Breast epithelium (tissue), 4 donors: ENCODE data around the gene KRT79. TPM values are rescaled to one million over a fixed set of nuclear protein-coding genes. Genes with fewer than 3 reads are reported as not detected.
A peak's percentile ranks its signal among the peaks of the same experiment; 100 is the strongest.

Experiments
- DNase-seq, 2 donors: peaks; one replicate each; pipeline ENCODE4 v3.0.0-alpha.2; 2019; ENCODE audit warnings: low spot score in 2 of 2
- H3K27ac ChIP-seq, 2 donors: fragments of 200-600 bp; sonication (generic) in 1 of 2; one replicate each; pipeline ENCODE4 v1.5.1; 2016 to 2019; ENCODE audit warnings: mild to moderate bottlenecking in 1 of 2
- H3K27me3 ChIP-seq, 2 donors: fragments of 200-600 bp; sonication (generic) in 1 of 2; one replicate each; pipeline versions ENCODE4 v1.5.1 to v1.6.0; 2017 to 2019; ENCODE audit warnings: control low read depth in 1 of 2, mild to moderate bottlenecking in 1 of 2
- H3K36me3 ChIP-seq: fragments of 200-600 bp; one replicate; pipeline ENCODE4 v1.5.1; 2019
- H3K4me1 ChIP-seq, 2 donors: fragments of 200-600 bp; sonication (generic); one replicate each; pipeline ENCODE4 v1.5.1; 2016 to 2019; ENCODE audit warnings: control low read depth in 1 of 2
- H3K4me3 ChIP-seq, 3 donors: fragments of 200-600 bp; sonication (generic); 1 replicate in 2 of 3; 2 replicates in 1 of 3; pipeline ENCODE4 v1.5.1; 2016 to 2019; ENCODE audit warnings: mild to moderate bottlenecking in 3 of 3, moderate library complexity in 2 of 3
- H3K9me3 ChIP-seq, 2 donors: fragments of 200-600 bp; sonication (generic) in 1 of 2; one replicate each; pipeline ENCODE4 v1.5.1; 2016 to 2019; ENCODE audit warnings: control low read depth in 1 of 2
- CTCF ChIP-seq, 3 donors: fragments of 450-650 bp; IDR thresholded peaks; one replicate each; pipeline ENCODE4 v1.5.1; 2016 to 2017; ENCODE audit warnings: antibody characterized with exemption in 3 of 3, mild to moderate bottlenecking in 3 of 3, moderate library complexity in 3 of 3
- POLR2A ChIP-seq: fragments of 450-650 bp; IDR thresholded peaks from one replicate; pipeline ENCODE4 v1.6.1; 2016; ENCODE audit warnings: antibody characterized with exemption, mild to moderate bottlenecking, moderate library complexity
- POLR2AphosphoS5 ChIP-seq, 3 donors: sonication (generic); formaldehyde crosslinking; IDR thresholded peaks; one replicate each; pipeline ENCODE4 v1.6.1; 2017; ENCODE audit warnings: antibody characterized with exemption in 3 of 3
- intact Hi-C: fragments of 100-400 bp; cut with DNase I; formaldehyde crosslinking; loops from one replicate; pipeline ENCODE4 v1.15.1; 2023; ENCODE audit warnings: low total_unique reads
- total RNA-seq, 3 donors: library from RNA; depleted of rRNA; stranded (reverse); fragments of >200 nt; gene quantifications; one replicate each; pipeline ENCODE4 v1.1.0, GENCODE V29; 2016

Gene KRT79
- total RNA-seq, 3 donors from 2014 or later, result 0.48 to 1.3 TPM; not detected in 1

- peak in 1 of 2 donors; percentile 59 for DNase-seq
- Histone ChIP-seq H3K27ac (peak overlapping the region; percentile 95 to 98), H3K27me3 (no peaks in the 10 kb centered on the region), H3K9me3 (no peaks in the 10 kb centered on the region), H3K4me3 (no peak overlapping the region), H3K4me1 (peaks cover 4 to 19% of the 10 kb centered on the region in 2 donors), H3K36me3 (no peaks in the 10 kb centered on the region)
- TF ChIP-seq POLR2A (no peak), CTCF (IDR thresholded peaks at IDR 0.05) (no peak), POLR2AphosphoS5 (IDR thresholded peaks at IDR 0.05) (no peak)
- intact Hi-C loops, result loop anchor here (5.0 to 10.0 kb wide), 2 partner anchors 507 to 724 kb away; partner anchors contain the start of gene KRT85
Measured at GRCh38 chr12:52871291-52872039, 37.4 kb upstream of the KRT79 start.

DNA sequence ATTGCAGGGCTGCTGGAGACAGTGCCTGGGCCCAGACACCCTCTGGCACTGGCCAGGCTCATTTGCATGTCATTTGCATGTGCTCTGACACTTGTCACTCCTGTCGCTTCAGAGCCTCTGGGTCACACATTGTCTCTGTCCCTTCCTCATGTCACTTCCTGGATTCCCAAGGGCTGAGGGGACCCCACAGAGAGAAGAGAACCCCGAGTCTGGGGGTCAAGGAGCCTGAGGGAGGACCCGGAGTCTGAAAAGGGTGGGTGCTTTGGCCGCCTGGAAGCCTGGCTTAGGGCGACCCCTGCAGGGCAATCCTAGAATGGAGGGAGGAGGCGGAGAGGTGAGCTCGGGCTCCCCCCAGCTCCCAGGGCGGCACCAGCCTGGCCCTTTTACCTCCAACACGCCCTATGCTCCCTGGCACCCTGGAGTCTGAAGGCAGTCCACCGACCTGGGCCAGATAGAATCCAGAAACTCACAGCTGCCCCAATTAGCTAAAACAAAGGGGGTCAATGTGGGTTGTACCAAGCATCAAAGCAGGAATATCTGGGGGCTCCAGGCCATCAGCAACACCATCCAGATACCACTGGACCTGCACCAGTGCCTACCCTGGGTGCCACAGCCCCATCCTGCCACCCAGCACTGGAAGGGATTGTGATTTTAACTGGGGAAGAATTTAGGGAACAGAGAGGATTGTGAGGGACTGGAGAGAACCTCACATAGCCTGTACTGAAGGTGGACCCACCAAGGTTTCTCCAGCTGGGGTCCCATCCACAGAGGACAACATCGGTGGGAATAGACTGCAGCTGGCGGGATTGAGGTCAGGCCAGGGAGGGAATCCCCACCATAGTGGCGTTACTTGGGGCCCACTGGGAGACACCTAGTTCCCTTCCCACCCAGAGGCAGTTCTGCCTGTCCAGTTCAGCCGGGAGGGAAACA, 36.5 kb upstream of the KRT79 start:
- Histone ChIP-seq H3K36me3 (no peaks in the 10 kb centered on the region), H3K27me3 (no peaks in the 10 kb centered on the region), H3K4me1 (peaks cover 4 to 19% of the 10 kb centered on the region in 2 donors), H3K4me3 (no peak overlapping the region), H3K27ac (peak overlapping the region; percentile 95 to 98), H3K9me3 (no peaks in the 10 kb centered on the region)
- intact Hi-C loops, result loop anchor here (5.0 to 10.0 kb wide), 2 partner anchors 506 to 723 kb away; partner anchors contain the start of gene KRT85
- no peak for DNase-seq
- TF ChIP-seq POLR2A (no peak), CTCF (IDR thresholded peaks at IDR 0.05) (peak; percentile 27 to 44 (median 38))

DNA sequence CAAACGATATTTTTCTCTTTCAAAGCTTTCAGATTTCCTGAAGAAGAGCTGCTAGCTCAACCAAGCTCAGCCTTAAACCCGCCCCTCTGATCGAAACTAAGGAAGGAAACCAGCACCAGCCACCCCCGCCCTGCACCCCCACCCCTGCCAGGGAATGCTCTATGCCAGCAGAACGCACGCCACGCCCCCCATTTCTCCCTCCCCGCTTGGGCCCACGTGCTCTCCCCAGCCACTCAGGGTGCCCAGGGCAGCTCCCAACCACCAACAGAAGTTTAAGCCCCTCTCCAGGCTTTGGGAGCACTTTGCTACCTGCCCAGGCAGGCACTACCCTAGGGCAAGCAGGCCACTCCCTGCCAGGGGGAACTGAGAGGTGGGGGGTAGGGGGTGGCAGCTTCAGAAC, 33.5 kb upstream of the KRT79 start:
- DNase-seq, result peak in 1 of 2 donors; percentile 80

DNA sequence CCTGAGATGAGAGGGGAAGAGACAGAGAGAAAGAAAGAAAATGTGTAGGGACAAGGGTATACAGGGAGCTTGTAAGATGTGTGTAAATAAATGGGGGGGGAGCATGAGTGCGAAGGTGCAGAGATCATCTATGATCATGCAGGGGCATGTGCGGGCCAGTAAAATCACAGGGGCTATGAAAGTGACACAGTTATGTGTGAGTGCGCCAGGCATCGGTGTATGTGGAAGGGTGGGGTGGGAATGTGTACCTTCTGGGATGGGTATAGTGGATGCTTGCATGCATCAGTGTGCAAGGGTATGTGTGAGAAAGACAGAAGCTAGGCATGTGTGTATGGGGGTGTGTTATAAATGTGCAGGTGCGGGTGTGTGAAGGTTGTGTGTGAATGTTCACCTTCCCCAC, 33.0 kb upstream of the KRT79 start:
- Histone ChIP-seq H3K9me3 (no peaks in the 10 kb centered on the region), H3K27ac (peak overlapping the region in 1 of 2 donors; percentile 67)

More for the DNA sequence above, 33.5 kb upstream of the KRT79 start:
- intact Hi-C loops, result no loop called here
- Histone ChIP-seq H3K9me3 (no peaks in the 10 kb centered on the region), H3K4me3 (peak overlapping the region in 1 of 3 donors; percentile 1), H3K4me1 (peaks cover 0 to 16% of the 10 kb centered on the region in 2 donors), H3K27ac (peak overlapping the region; percentile 66 to 67), H3K27me3 (no peaks in the 10 kb centered on the region), H3K36me3 (no peaks in the 10 kb centered on the region)
- TF ChIP-seq POLR2AphosphoS5 (IDR thresholded peaks at IDR 0.05), result no peak
- TF ChIP-seq CTCF (IDR thresholded peaks at IDR 0.05), result no peak
- TF ChIP-seq POLR2A, result no peak

DNA sequence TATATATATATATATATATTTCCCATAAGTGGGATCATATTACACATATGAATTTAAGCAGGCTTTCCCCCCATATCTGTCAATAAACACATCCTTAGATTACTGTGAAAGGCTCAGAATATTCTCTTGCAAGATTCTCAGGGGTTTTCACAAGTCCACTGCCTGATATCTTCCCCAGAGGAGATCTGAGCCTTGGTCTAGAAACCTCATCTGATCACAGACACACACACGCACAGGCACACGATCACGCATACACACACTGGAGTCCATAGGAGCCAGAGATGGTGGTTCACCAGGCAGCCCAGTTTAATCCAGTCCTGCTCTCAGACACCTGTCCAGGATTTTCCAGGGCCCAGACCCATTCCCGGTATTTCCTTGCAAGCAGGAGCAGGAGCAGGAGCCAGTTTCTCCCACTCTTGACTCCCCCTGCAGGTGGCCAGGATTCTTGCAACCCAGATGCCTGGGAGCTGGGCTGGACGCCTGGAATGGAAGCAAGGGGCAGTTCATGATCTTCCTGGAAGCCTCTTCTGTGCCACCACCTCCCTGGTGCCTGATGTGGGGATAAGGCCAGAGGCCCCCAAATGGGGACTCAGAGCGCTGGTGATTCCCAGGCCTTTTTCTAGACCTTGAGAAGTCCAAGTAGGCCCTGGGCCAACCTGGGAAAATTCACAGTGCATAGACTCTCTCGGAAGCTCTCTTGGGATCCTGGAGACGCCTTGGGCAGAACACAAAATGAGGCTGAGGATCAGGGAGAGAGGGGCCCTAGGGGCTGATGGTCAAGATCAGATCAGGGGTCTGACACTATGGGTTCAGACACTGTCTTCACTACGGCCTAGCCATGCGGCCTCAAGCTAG, 31.2 kb upstream of the KRT79 start:
- H3K4me3 ChIP-seq, result no peak overlapping the region
- peak; percentile 63 to 78 for DNase-seq
- TF ChIP-seq POLR2A (no peak), CTCF (IDR thresholded peaks at IDR 0.05) (peak; percentile 62 to 89 (median 82)), POLR2AphosphoS5 (IDR thresholded peaks at IDR 0.05) (peak in 1 of 3 donors; percentile 20)
- no peak overlapping the region for H3K27ac ChIP-seq
- intact Hi-C loops, result no loop called here
- H3K27me3 ChIP-seq, result no peaks in the 10 kb centered on the region
- no peaks in the 10 kb centered on the region for H3K36me3 ChIP-seq
- H3K4me1 ChIP-seq, result no peaks in the 10 kb centered on the region
- H3K9me3 ChIP-seq, result no peaks in the 10 kb centered on the region

More for the DNA sequence above, 33.0 kb upstream of the KRT79 start:
- H3K4me1 ChIP-seq, result peaks cover 0 to 14% of the 10 kb centered on the region in 2 donors
- no peaks in the 10 kb centered on the region for H3K27me3 ChIP-seq
- H3K36me3 ChIP-seq, result no peaks in the 10 kb centered on the region
- DNase-seq, result no peak
- TF ChIP-seq POLR2AphosphoS5 (IDR thresholded peaks at IDR 0.05) (no peak), POLR2A (no peak)
- H3K4me3 ChIP-seq, result peak overlapping the region in 1 of 3 donors; percentile 1
- intact Hi-C loops, result no loop called here
